H9 (cell line): ENCODE results near the gene TTLL4. TPM values are rescaled to one million over a fixed set of nuclear protein-coding genes. Genes with fewer than 3 reads are reported as not detected.

Experiments
- DNase-seq: peaks from one replicate; pipeline ENCODE4 v3.0.0-alpha.2; 2017
- H2AFZ ChIP-seq: one replicate; pipeline ENCODE4 v1.6.1; 2013; ENCODE audit warnings: mild to moderate bottlenecking, low read length, control low read depth, moderate library complexity
- H2AK5ac ChIP-seq: 2 replicates; pipeline ENCODE4 v1.6.1; 2013; ENCODE audit warnings: low read length, control low read depth, mixed read lengths; ENCODE audit not compliant: insufficient read length
- H2BK120ac ChIP-seq: one replicate; pipeline ENCODE4 v1.6.1; 2013; ENCODE audit warnings: low read depth, mild to moderate bottlenecking, low read length, control low read depth, inconsistent platforms; ENCODE audit not compliant: poor library complexity, severe bottlenecking
- H2BK12ac ChIP-seq: 2 replicates; pipeline ENCODE4 v1.6.1; 2013; ENCODE audit warnings: low read length, control low read depth, mixed read lengths, low read depth; ENCODE audit not compliant: insufficient read length
- H2BK15ac ChIP-seq: 2 replicates; pipeline ENCODE4 v1.6.1; 2013; ENCODE audit warnings: low read depth, low read length, control low read depth
- H2BK20ac ChIP-seq: one replicate; pipeline ENCODE4 v1.6.1; 2013; ENCODE audit warnings: low read depth, mild to moderate bottlenecking, low read length, control low read depth, inconsistent platforms; ENCODE audit not compliant: poor library complexity, severe bottlenecking
- H2BK5ac ChIP-seq: 2 replicates; pipeline ENCODE4 v1.6.1; 2013; ENCODE audit warnings: low read length, control low read depth, mixed read lengths; ENCODE audit not compliant: insufficient read length
- H3K14ac ChIP-seq: 2 replicates; pipeline ENCODE4 v1.6.1; 2013; ENCODE audit warnings: low read length, control low read depth; ENCODE audit not compliant: insufficient read depth
- H3K18ac ChIP-seq: 2 replicates; pipeline ENCODE4 v1.6.1; 2013; ENCODE audit warnings: low read depth, mild to moderate bottlenecking, mixed read lengths, low read length, control low read depth; ENCODE audit not compliant: insufficient read length
- H3K23ac ChIP-seq: 2 replicates; pipeline ENCODE4 v1.6.1; 2013; ENCODE audit warnings: low read length, control low read depth, mixed read lengths, low read depth; ENCODE audit not compliant: insufficient read length
- H3K23me2 ChIP-seq: 2 replicates; pipeline ENCODE4 v1.6.1; 2013; ENCODE audit warnings: low read depth, mild to moderate bottlenecking, mixed read lengths, low read length, control low read depth; ENCODE audit not compliant: insufficient read length, poor library complexity, severe bottlenecking
- H3K27ac ChIP-seq: 2 replicates; pipeline ENCODE4 v1.5.1; 2013; ENCODE audit warnings: low read length, control low read depth, mixed read lengths, low read depth; ENCODE audit not compliant: insufficient read length
- H3K27me3 ChIP-seq: 2 replicates; pipeline ENCODE4 v1.6.1; 2013; ENCODE audit warnings: low read length, control low read depth, inconsistent platforms; ENCODE audit not compliant: insufficient read depth
- H3K4ac ChIP-seq: 2 replicates; pipeline ENCODE4 v1.6.1; 2013; ENCODE audit warnings: low read depth, mild to moderate bottlenecking, control low read depth, inconsistent platforms, low read length, moderate library complexity
- H3K4me1 ChIP-seq: 2 replicates; pipeline ENCODE4 v1.6.1; 2013; ENCODE audit warnings: low read length, control low read depth, inconsistent platforms; ENCODE audit not compliant: insufficient read depth
- H3K4me2 ChIP-seq: 2 replicates; pipeline ENCODE4 v1.6.1; 2013; ENCODE audit warnings: low read length, control low read depth, mixed read lengths; ENCODE audit not compliant: insufficient read length, insufficient read depth
- H3K56ac ChIP-seq: 2 replicates; pipeline ENCODE4 v1.6.1; 2013; ENCODE audit warnings: low read depth, mild to moderate bottlenecking, mixed read lengths, low read length, control low read depth; ENCODE audit not compliant: insufficient read length
- H3K79me1 ChIP-seq: 2 replicates; pipeline ENCODE4 v1.6.1; 2013; ENCODE audit warnings: low read depth, mild to moderate bottlenecking, moderate library complexity, low read length, control low read depth, inconsistent platforms; ENCODE audit not compliant: insufficient read depth, poor library complexity, severe bottlenecking
- H3K79me2 ChIP-seq: 2 replicates; pipeline ENCODE4 v1.6.1; 2013; ENCODE audit warnings: low read length, control low read depth, inconsistent platforms; ENCODE audit not compliant: insufficient read depth
- H3K9ac ChIP-seq: 2 replicates; pipeline ENCODE4 v1.6.1; 2013; ENCODE audit warnings: low read length, control low read depth, mixed read lengths; ENCODE audit not compliant: insufficient read length; ENCODE audit errors: extremely low read depth
- H3K9me3 ChIP-seq: one replicate; pipeline ENCODE4 v1.6.1; 2013; ENCODE audit warnings: low read depth, low read length, inconsistent platforms; ENCODE audit not compliant: control insufficient read depth
- H3T11ph ChIP-seq: one replicate; pipeline ENCODE4 v1.6.1; 2013; ENCODE audit warnings: mild to moderate bottlenecking, low read length, control low read depth, inconsistent platforms
- H4K20me1 ChIP-seq: one replicate; pipeline ENCODE4 v1.6.1; 2013; ENCODE audit not compliant: control insufficient read depth, insufficient read length, insufficient read depth
- H4K5ac ChIP-seq: 2 replicates; pipeline ENCODE4 v1.6.1; 2013; ENCODE audit warnings: low read depth, mild to moderate bottlenecking, mixed read lengths, low read length, control low read depth; ENCODE audit not compliant: insufficient read length
- H4K8ac ChIP-seq: replicated peaks from 2 replicates; pipeline ENCODE4 v1.6.1; 2013; ENCODE audit warnings: low read length, control low read depth, mixed read lengths, low read depth; ENCODE audit not compliant: insufficient read length
- H4K91ac ChIP-seq: 2 replicates; pipeline ENCODE4 v1.6.1; 2013; ENCODE audit warnings: low read depth, mild to moderate bottlenecking, moderate library complexity, mixed read lengths, low read length, control low read depth; ENCODE audit not compliant: insufficient read length
- H3K27ac Mint-ChIP-seq, 3 experiments: 2 replicates in 2 of 3; 3 replicates in 1 of 3; pipeline ENCODE4 v1.8.0; 2020 to 2021; ENCODE audit warnings: mixed read lengths in 3 of 3, mild to moderate bottlenecking in 1 of 3, moderate library complexity in 1 of 3
- H3K27me3 Mint-ChIP-seq: 2 replicates; pipeline ENCODE4 v1.8.0; 2021; ENCODE audit warnings: low read depth, mild to moderate bottlenecking, moderate library complexity, mixed read lengths
- H3K36me3 Mint-ChIP-seq, 3 experiments: 2 replicates in 2 of 3; 3 replicates in 1 of 3; pipeline ENCODE4 v1.8.0; 2020 to 2021; ENCODE audit warnings: low read depth in 3 of 3, mixed read lengths in 3 of 3; ENCODE audit not compliant: insufficient read depth in 1 of 3
- H3K4me1 Mint-ChIP-seq, 2 experiments: 2 replicates each; pipeline ENCODE4 v1.8.0; 2020; ENCODE audit warnings: mixed read lengths in 2 of 2
- H3K4me3 Mint-ChIP-seq, 2 experiments: 2 replicates in 1 of 2; 3 replicates in 1 of 2; pipeline ENCODE4 v1.8.0; 2020 to 2021; ENCODE audit warnings: mild to moderate bottlenecking in 2 of 2, mixed read lengths in 2 of 2, moderate library complexity in 1 of 2
- H3K9me3 Mint-ChIP-seq, 2 experiments: 2 replicates in 1 of 2; 3 replicates in 1 of 2; pipeline ENCODE4 v1.8.0; 2020; ENCODE audit warnings: mild to moderate bottlenecking in 2 of 2, mixed read lengths in 2 of 2, moderate library complexity in 1 of 2
- CTCF ChIP-seq: fragments of 200-600 bp; sonication (generic); conservative IDR thresholded peaks from 3 replicates; pipeline ENCODE4 v1.8.0; 2021; ENCODE audit warnings: antibody characterized with exemption, mild to moderate bottlenecking
- WGBS: extraction: QIAGEN DNeasy Blood & Tissue Kit; methylation state at CpG from one replicate; pipeline ENCODE4 v1.1.7; 2013; ENCODE audit warnings: missing lambda C conversion rate, low lambda C conversion rate, mixed read lengths; ENCODE audit not compliant: insufficient read length; ENCODE audit errors: extremely low coverage; 5-methylcytosine and 5-hydroxymethylcytosine counted together
- total RNA-seq: library from RNA; stranded (reverse); gene quantifications from 2 replicates; pipeline ENCODE4 v1.2.1, GENCODE V29; 2021

The TTLL4 gene
- total RNA-seq, 1 experiment from 2014 or later: 96.4 TPM

GRCh38 chr2:218756599-218757377, 46.2 kb downstream of the TTLL4 start:
- no peak for DNase-seq
- Mint-ChIP-seq H3K36me3 (peaks cover 22 to 63% (median 37%) of the 10 kb centered on the region in 3 experiments; a peak in 6 of 7 replicates), H3K27ac (no peak overlapping the region; a peak in 1 of 7 replicates), H3K4me3 (no peak overlapping the region), H3K27me3 (peaks cover 2% of the 10 kb centered on the region; the same call in 1 of the 2 replicates), H3K9me3 (no peaks in the 10 kb centered on the region), H3K4me1 (no peaks in the 10 kb centered on the region)
- H3K27ac ChIP-seq: no peak overlapping the region
- no peak overlapping the region for H3K18ac ChIP-seq
- no peak overlapping the region for H4K8ac ChIP-seq
- no peaks in the 10 kb centered on the region for H3K4me1 ChIP-seq
- no peak overlapping the region for H3K4ac ChIP-seq
- H3K9me3 ChIP-seq: no peaks in the 10 kb centered on the region
- H2BK120ac ChIP-seq: no peak overlapping the region
- H2AK5ac ChIP-seq: no peak overlapping the region
- H3K79me1 ChIP-seq: no peaks in the 10 kb centered on the region
- no peak overlapping the region for H2AFZ ChIP-seq
- no peak overlapping the region for H3K9ac ChIP-seq
- 0 out of 3 replicates have a peak, but pooled peaks have one; percentile 19 for TF ChIP-seq CTCF
- no peaks in the 10 kb centered on the region for H4K20me1 ChIP-seq
- H2BK20ac ChIP-seq: no peak overlapping the region
- H3K23me2 ChIP-seq: no peaks in the 10 kb centered on the region
- no peaks in the 10 kb centered on the region for H3K27me3 ChIP-seq
- H4K5ac ChIP-seq: no peak overlapping the region
- H3K14ac ChIP-seq: no peak overlapping the region
- H3T11ph ChIP-seq: no peak overlapping the region
- H2BK5ac ChIP-seq: no peak overlapping the region
- WGBS: no CpG with 5 or more reads among the region's 6 CpGs
- no peak overlapping the region for H3K56ac ChIP-seq
- H3K79me2 ChIP-seq: no peaks in the 10 kb centered on the region
- no peak overlapping the region for H3K23ac ChIP-seq
- H4K91ac ChIP-seq: no peak overlapping the region
- H2BK15ac ChIP-seq: no peak overlapping the region
- no peak overlapping the region for H2BK12ac ChIP-seq
- no peak overlapping the region for H3K4me2 ChIP-seq
